Lower leg skin (tissue), 3 donors: ENCODE results near the gene PRLH.

Source experiments
- CTCF ChIP-seq, 3 donors: fragments of 450-650 bp; IDR thresholded peaks; one replicate each; pipeline ENCODE4 v1.5.1; 2016; ENCODE audit warnings: antibody characterized with exemption in 3 of 3, mild to moderate bottlenecking in 3 of 3, moderate library complexity in 2 of 3
- POLR2A ChIP-seq, 2 donors: fragments of 450-650 bp; IDR thresholded peaks; one replicate each; pipeline ENCODE4 v1.6.1; 2016 to 2017; ENCODE audit warnings: antibody characterized with exemption in 2 of 2, mild to moderate bottlenecking in 1 of 2, moderate library complexity in 1 of 2

GRCh38 chr2:237581751-237582746, 15.7 kb downstream of the PRLH start:
- TF ChIP-seq POLR2A (IDR thresholded peaks at IDR 0.05) (no peak), CTCF (IDR thresholded peaks at IDR 0.05) (peak in 1 of 3 donors; percentile 8)
